NCI-H2081 (cell line): ENCODE measurements around the gene ZMIZ1.

Source experiments
- DNase-seq, 2 experiments: peaks; one replicate each; lab custom pipeline; 2025; lab: John Stamatoyannopoulos, UW

ZMIZ1 gene

DNA sequence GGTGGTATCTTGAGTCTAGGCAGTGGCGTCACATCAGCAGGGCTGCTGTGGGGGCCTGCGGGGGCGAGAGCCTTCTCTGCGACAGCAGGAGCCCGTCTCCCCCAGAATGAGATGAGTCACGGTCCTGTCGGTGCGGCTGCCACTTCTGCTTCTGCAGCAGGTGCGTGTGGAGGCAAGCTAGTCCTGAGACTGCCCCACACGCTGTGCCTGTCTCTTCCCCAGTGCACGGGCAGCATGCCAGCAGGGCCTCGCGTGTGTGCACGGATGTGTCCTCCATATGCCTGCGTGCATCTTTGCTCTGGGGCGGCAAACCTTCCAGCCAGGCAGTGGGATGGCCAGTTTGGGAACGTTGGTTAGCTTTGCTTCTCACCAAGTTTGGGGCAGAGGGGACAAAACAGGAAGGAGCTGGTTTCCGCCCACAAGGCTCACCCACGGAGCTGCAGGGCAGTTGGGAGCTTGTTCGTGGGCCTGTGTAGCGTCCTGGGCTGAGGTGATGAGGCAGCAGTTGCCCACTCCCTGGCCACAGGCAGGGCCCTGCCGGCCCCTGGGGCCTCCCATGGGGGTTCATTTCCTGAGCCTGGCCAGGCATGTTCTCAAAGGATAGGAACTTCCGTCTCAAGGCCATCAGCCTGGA is 217.7 kb downstream of the ZMIZ1 start:
- DNase-seq, result no peak

- DNase-seq, result no peak
These were observed 219.4 kb downstream of the ZMIZ1 start for GRCh38 chr10:79287973-79288723.

DNA sequence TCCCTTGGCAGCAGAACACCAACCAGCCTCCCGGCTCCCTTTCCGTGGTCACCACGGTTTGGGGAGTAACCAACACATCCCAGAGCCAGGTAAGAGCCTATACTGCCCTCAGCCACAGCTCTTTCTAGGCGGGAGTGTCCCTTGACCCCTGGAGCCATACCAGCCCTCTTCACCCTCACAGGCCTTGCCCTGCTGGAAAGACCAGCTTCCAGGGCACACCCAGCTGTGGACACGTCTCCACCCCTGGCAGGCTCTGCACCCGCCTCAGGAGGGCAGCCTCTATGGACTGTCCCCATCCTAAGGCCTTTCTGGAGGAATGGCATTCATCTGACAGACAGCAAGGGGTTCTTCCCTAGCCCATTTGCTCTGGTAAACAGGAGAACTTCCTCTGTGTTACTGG is 221.0 kb downstream of the ZMIZ1 start:
- no peak for DNase-seq

DNA sequence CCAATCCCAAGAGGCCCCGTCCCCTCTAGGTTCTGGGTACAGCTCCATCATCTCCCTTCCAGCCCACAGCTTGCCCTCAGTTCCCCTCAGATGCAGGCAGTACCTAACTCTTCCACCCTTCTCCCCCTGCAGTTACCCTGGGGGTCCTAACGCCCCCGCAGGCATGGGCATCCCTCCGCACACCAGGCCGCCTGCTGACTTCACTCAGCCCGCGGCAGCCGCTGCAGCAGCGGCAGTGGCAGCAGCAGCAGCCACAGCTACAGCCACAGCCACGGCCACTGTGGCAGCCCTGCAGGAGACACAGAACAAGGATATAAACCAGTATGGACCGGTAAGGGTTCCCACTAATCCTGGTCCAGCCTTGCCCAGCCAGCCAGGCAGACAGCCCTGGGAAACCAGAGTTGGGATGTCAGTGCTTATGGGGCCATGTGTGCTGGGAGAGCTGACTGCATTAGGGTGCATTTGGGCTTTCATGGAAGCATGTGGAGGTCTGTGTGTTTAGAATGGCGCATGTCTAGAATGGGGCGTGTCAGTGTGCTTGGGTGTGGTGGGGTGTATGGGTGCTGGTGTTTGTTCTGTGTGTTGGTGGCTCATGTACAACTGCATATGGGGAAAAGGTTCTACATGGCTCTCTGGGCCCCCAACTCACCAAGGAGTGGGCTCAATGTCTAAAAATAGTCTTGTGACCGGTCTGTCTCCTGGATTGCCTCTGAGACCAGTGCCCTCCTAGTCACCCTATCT is 223.4 kb downstream of the ZMIZ1 start:
- no peak for DNase-seq

DNA sequence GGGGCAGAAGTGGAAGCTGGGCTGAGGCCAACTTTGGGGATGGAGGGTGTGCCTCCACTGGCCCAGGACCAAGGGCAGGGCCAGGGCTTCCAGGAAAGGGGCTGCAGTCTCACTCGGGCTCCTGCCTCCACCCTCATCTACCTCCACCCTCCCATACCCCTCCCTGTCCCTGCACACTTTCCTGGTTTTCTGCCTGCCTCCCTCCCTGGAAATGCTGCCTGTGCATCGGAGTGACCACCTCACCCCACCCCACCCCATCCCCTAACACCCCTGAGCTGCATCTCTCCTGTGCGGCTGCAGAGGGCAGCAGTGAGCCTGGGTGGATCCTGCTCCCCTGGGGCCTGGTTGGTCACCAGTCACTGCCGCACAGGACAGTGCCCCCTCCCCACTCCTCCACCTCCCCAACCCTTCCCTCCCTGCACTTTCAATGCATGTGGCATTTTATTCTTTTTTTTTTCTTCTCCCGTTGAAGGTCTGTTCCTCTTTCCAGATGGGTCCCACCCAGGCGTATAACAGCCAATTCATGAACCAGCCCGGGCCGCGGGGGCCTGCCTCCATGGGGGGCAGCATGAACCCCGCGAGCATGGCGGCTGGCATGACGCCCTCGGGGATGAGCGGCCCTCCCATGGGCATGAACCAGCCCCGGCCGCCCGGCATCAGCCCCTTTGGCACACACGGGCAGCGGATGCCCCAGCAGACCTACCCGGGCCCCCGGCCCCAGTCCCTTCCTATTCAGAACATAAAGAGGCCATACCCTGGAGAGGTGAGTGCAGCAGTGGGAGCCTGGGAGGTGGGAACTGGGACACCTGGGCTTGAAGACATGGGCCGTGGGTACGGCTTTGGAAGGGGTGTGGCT is 224.4 kb downstream of the ZMIZ1 start:
- no peak for DNase-seq

DNA sequence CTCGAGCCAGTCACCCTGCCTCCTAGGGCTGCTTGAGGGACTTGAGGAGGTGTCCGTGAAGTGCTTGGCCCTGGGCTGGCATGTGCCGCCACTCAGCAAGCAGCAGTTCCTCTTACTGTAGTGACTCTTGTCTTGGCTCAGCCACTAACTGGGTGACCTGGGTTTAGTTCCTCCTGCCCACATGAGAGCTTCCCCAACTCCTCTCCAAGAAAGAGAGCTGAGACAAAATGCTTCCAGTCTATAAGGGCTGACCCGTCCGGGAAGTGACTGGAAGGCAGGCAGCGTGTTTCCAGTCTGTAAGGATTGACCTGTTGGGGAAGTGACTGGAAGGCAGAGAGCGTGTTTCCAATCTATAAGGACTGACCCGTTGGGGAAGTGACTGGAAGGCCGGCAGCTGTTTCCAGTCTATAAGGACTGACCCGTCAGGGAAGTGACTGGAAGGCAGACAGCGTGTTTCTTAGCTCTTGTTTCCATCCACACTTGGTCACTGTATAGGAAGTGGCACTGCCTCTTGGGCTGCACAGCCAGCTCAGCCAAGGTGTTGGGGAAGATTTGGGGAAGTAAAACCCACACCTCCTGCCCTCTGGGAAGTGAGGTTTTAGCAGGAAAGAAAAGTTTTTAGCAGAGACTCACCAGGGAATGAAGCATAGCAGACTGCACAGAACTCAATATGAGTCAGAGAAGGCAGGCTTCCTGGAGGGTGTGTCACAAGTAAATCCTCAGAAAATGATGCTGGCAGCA is 225.2 kb downstream of the ZMIZ1 start:
- DNase-seq, result no peak

DNA sequence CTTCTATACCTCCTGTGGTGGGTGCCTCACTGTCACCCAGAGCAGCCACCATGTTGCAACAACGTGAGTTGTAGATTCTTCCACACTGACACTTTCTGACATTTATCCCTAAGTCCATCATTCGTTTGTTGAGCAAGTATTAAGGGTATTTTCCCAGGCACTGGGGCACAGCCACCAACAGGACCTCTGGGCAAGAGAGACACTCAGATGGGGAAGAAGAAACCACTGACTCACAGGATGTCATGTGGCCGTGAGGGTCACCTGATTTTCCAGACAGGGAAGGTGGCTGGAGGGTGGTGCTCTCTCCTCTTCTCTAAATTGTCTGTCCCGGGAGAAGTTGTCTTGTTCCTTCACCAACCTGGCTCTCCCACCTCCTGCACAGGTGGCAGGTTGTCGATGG is 226.8 kb downstream of the ZMIZ1 start:
- no peak for DNase-seq

DNA sequence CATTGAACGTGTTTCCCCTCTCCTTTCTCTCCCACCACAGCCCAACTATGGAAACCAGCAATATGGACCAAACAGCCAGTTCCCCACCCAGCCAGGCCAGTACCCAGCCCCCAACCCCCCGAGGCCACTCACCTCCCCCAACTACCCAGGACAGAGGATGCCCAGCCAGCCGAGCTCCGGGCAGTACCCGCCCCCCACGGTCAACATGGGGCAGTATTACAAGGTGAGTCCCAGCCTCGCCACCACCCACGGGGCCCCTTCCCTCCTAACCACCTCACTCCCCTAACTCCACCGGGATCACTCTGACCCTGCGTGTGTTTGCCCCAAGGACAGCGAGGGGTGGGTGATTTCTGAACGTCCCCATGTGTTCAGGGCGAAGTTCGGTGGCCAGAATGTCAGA is 227.7 kb downstream of the ZMIZ1 start:
- DNase-seq, result no peak

- DNase-seq, result no peak
These were observed 229.9 kb downstream of the ZMIZ1 start for GRCh38 chr10:79298403-79299244.

DNA sequence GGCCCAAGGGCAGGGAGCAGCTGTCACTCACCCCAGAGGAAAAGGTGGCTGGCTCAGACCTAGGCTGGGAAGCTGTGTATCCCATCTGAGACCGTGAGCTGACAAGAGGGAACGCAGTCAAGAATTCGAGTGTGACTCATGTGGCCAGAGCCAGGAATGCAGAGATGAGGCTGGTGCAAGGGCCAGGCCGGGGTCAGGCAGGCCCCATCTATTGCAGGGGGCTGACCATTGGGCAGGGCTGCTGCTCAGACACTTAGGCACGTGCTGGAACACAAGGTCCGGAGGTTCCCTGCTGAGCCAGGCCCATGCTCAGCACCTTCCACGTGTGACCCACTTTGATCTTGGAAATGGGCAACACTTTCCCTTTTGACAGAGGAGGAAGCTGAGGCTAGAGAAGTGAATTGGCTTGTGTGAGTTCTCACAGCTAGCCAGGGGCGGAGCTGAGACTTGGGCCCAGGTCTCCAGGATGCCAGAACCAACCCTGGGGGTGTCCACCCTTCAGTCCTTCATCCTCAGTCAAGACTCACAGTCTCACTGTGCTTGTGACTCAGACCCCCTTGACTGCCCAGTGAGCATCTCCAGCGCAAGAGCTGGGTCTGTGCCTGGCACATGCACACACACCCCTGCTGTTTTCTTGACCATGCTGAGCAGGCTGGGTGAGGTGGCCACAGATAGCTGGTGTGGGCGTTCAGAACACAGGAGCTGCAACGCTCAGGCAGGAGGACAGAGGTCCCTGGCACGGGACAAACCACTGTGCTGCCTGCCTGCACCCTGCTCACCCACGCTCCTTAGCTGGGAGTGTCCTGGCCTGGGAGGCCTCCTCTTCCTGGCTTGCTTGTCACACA is 230.9 kb downstream of the ZMIZ1 start:
- no peak for DNase-seq

- DNase-seq, result no peak
These were observed 231.9 kb downstream of the ZMIZ1 start for GRCh38 chr10:79300711-79301110.

GRCh38 chr10:79301754-79302530 is 233.2 kb downstream of the ZMIZ1 start:
- no peak for DNase-seq

- DNase-seq, result no peak
These were observed 235.1 kb downstream of the ZMIZ1 start for GRCh38 chr10:79303631-79304478.

DNA sequence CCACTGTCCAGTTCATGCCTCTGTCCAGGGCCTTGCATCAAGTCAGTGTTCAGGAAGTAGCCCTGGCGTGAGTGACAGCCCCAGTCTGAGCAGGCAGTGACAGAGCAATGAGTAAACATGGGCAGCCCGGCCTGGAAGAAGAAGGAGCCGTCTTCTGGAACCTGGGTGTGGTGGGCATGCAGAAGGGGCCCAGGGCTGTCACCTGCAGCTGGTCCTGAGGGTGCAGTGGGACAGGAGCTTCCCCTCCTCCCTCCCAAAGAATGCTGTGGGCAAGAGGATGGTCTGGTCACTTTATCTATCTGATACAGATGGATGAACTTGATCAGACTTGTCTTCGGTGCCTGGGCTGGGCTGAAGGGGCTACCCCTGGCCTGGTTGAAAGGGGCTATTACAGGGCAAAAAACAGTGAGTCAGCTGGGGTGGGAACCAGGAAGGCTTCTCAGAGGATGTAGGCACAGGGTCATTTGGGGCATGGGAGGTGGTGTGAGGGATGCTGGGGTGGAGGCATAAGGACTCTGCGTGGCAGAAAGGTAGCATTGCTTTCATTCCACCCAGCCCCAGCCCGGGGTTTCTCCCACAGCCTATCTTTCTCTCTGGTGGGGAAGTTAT is 235.8 kb downstream of the ZMIZ1 start:
- DNase-seq, result no peak

- DNase-seq, result no peak
These were observed 236.7 kb downstream of the ZMIZ1 start for GRCh38 chr10:79305515-79305914.

DNA sequence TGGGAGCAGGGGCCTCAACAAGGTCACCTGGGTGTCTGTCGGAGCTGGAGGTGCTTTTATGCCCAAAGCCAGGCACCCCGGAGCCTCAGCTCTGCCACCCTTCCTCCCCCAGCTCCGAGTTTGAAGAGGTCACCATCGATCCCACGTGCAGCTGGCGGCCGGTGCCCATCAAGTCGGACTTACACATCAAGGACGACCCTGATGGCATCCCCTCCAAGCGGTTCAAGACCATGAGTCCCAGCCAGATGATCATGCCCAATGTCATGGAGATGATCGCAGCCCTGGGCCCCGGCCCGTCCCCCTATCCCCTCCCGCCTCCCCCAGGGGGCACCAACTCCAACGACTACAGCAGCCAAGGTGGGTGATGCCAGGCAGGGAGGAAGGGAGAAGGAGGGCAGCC is 237.2 kb downstream of the ZMIZ1 start:
- DNase-seq, result no peak

- DNase-seq, result no peak
These were observed 238.0 kb downstream of the ZMIZ1 start for GRCh38 chr10:79306644-79307220.
